HEK293T (cell line): ENCODE measurements around the gene ENPP6.

Experiments
- ELF4 ChIP-seq: fragments of 450-650 bp; IDR thresholded peaks from 2 replicates; pipeline ENCODE4 v1.6.1; 2017; ENCODE audit warnings: antibody characterized with exemption
- FOXK2 ChIP-seq: fragments of 450-650 bp; IDR thresholded peaks from 2 replicates; pipeline ENCODE4 v1.6.1; 2016; ENCODE audit warnings: mild to moderate bottlenecking
- HDGF ChIP-seq: fragments of 450-650 bp; IDR thresholded peaks from 2 replicates; pipeline ENCODE4 v1.6.1; 2017; ENCODE audit warnings: antibody characterized with exemption, borderline replicate concordance
- SP1 ChIP-seq: fragments of 450-650 bp; IDR thresholded peaks from 2 replicates; pipeline ENCODE4 v1.6.1; 2017
- TARDBP ChIP-seq: fragments of 450-650 bp; IDR thresholded peaks from 2 replicates; pipeline ENCODE4 v1.6.1; 2016
- ZNF384 ChIP-seq: fragments of 450-650 bp; IDR thresholded peaks from 2 replicates; pipeline ENCODE4 v1.6.1; 2016

DNA sequence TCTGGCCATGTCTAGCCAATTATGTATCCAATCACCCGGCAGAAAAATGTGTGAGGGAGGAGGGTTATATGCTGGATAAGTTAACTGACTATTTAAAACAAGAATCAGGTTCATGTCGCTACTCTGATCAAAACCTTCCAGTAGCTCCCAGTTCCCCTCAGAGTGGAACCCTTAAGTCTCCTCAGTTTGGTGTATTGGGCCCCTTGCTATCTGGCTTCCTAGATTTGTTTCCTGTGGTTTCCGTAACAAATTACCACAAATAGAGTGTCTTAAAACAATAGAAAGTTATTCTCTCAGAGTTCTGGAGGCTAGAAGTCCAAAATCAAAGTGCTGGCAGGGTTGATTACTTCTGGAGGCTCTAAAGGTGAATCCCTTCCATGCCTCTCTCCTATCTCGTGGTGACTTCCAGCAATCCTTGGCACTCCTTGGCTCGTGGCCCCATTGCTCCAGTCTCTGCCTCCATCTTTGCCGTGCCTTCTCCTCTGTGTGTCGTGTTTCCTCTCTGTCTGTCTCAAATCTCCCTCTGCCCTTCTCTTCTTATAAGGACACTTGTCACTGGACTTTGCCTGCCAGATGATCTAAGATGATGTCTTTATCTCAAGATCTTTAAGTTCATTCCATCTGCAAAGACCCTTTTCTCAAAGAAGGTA is 10.5 kb upstream of the ENPP6 start:
- TF ChIP-seq SP1 (no peak), TARDBP (no peak), HDGF (no peak), FOXK2 (no peak), ELF4 (no peak), ZNF384 (no peak)
